ENCODE results near the gene TMEM175.

Gene TMEM175

GRCh38 chr4:885353-885752 lies 46.9 kb upstream of the TMEM175 start:
- Histone ChIP-seq H3K4me1 (no peaks in the 10 kb centered on the region), H3K27ac (no peak overlapping the region), H3K4me3 (no peak overlapping the region), H3K9me3 (no peaks in the 10 kb centered on the region), H3K36me3 (peaks cover 56 to 100% (median 87%) of the 10 kb centered on the region in 3 donors), H3K27me3 (no peaks in the 10 kb centered on the region)
- DNase-seq = no peak
- TF ChIP-seq CTCF (IDR thresholded peaks at IDR 0.05) = no peak
- intact Hi-C loops (cut with DNase I; ENCODE audit: low total_unique reads) = no loop called here

GRCh38 chr4:886244-886643 lies 46.0 kb upstream of the TMEM175 start:
- no peaks in the 10 kb centered on the region for H3K9me3 ChIP-seq
- H3K36me3 ChIP-seq = peaks cover 58 to 100% (median 83%) of the 10 kb centered on the region in 3 donors
- no peak for TF ChIP-seq CTCF (IDR thresholded peaks at IDR 0.05)
- H3K27ac ChIP-seq = no peak overlapping the region
- H3K4me3 ChIP-seq = no peak overlapping the region
- no peaks in the 10 kb centered on the region for H3K4me1 ChIP-seq
- no peaks in the 10 kb centered on the region for H3K27me3 ChIP-seq
- intact Hi-C loops (cut with DNase I; ENCODE audit: low total_unique reads) = no loop called here
- no peak for DNase-seq

- Histone ChIP-seq H3K36me3 (peaks cover 48 to 100% (median 73%) of the 10 kb centered on the region in 3 donors), H3K4me1 (no peaks in the 10 kb centered on the region), H3K9me3 (no peaks in the 10 kb centered on the region), H3K4me3 (no peak overlapping the region), H3K27me3 (no peaks in the 10 kb centered on the region), H3K27ac (no peak overlapping the region)
- no peak for DNase-seq
- TF ChIP-seq CTCF (IDR thresholded peaks at IDR 0.05) = no peak
- intact Hi-C loops (cut with DNase I; ENCODE audit: low total_unique reads) = no loop called here
These were observed 45.1 kb upstream of the TMEM175 start for GRCh38 chr4:887034-887763.

- no peak for TF ChIP-seq CTCF (IDR thresholded peaks at IDR 0.05)
- H3K27ac ChIP-seq = no peak overlapping the region
- H3K9me3 ChIP-seq = no peaks in the 10 kb centered on the region
- intact Hi-C loops (cut with DNase I; ENCODE audit: low total_unique reads) = no loop called here
- no peaks in the 10 kb centered on the region for H3K27me3 ChIP-seq
- no peak overlapping the region for H3K4me3 ChIP-seq
- H3K36me3 ChIP-seq = peaks cover 48 to 100% (median 69%) of the 10 kb centered on the region in 3 donors
- DNase-seq = no peak
- H3K4me1 ChIP-seq = no peaks in the 10 kb centered on the region
These were observed 44.2 kb upstream of the TMEM175 start for GRCh38 chr4:888029-888428.

GRCh38 chr4:889516-889915 lies 42.7 kb upstream of the TMEM175 start:
- DNase-seq = no peak
- Histone ChIP-seq H3K27me3 (no peaks in the 10 kb centered on the region), H3K4me1 (no peaks in the 10 kb centered on the region), H3K4me3 (no peak overlapping the region), H3K27ac (no peak overlapping the region), H3K9me3 (no peaks in the 10 kb centered on the region), H3K36me3 (peaks cover 46 to 100% (median 70%) of the 10 kb centered on the region in 3 donors)
- intact Hi-C loops (cut with DNase I; ENCODE audit: low total_unique reads) = no loop called here
- no peak for TF ChIP-seq CTCF (IDR thresholded peaks at IDR 0.05)

Measured in tibial artery (tissue), 4 donors.